Kidney (tissue), 14 donors: Measurements from ENCODE around the gene AIFM3. TPM values are rescaled to one million over a fixed set of nuclear protein-coding genes. Genes with fewer than 3 reads are reported as not detected.

Experiments
- DNase-seq, 5 donors: peaks; one replicate each; pipeline ENCODE4 v3.0.0-alpha.2; 2013 to 2020
- FAIRE-seq: peaks from 2 replicates; lab custom pipeline; 2012; peaks lifted over from hg19 to GRCh38; lab: Jason Lieb, UNC
- H3K27ac ChIP-seq, 2 donors: one replicate each; pipeline ENCODE4 v1.7.0; 2013; ENCODE audit warnings: low read depth in 2 of 2, low read length in 2 of 2, inconsistent platforms in 1 of 2
- H3K27me3 ChIP-seq: one replicate; pipeline ENCODE4 v1.7.1; 2013; ENCODE audit warnings: low read length, inconsistent platforms; ENCODE audit not compliant: control insufficient read depth, insufficient read depth
- H3K36me3 ChIP-seq, 3 donors: one replicate each; pipeline versions ENCODE4 v1.7.0 to v1.7.1; 2013; ENCODE audit warnings: low read length in 3 of 3, control low read depth in 1 of 3, inconsistent platforms in 1 of 3; ENCODE audit not compliant: insufficient read depth in 3 of 3, control insufficient read depth in 2 of 3
- H3K4me1 ChIP-seq, 3 donors: one replicate each; pipeline versions ENCODE4 v1.7.0 to v1.7.1; 2013; ENCODE audit warnings: low read length in 3 of 3, inconsistent platforms in 1 of 3, low read depth in 1 of 3; ENCODE audit not compliant: control insufficient read depth in 2 of 3, insufficient read depth in 2 of 3
- H3K4me3 ChIP-seq, 3 donors: one replicate each; pipeline versions ENCODE4 v1.7.0 to v1.8.1; 2013; ENCODE audit warnings: low read length in 3 of 3, control low read depth in 1 of 3, inconsistent platforms in 1 of 3
- H3K9ac ChIP-seq, 3 donors: one replicate each; pipeline versions ENCODE4 v1.7.0 to v1.7.1; 2013; ENCODE audit warnings: low read length in 3 of 3, control low read depth in 1 of 3, inconsistent platforms in 1 of 3
- H3K9me3 ChIP-seq, 3 donors: one replicate each; pipeline versions ENCODE4 v1.7.0 to v1.7.1; 2013; ENCODE audit warnings: low read length in 3 of 3, control low read depth in 1 of 3, inconsistent platforms in 1 of 3; ENCODE audit not compliant: control insufficient read depth in 2 of 3, insufficient read depth in 1 of 3
- intact Hi-C: fragments of 100-400 bp; cut with DNase I; formaldehyde crosslinking; loops from one replicate; pipeline ENCODE4 v1.11.1; 2022
- polyA plus RNA-seq: library from polyadenylated mRNA; stranded (reverse); fragments of 350-450 nt; fragmentation: Illumina TruSeq; extraction: RNeasy Lipid Tissue Mini Kit (QIAGEN cat#74804); gene quantifications from one replicate; pipeline ENCODE4 v1.2.3, GENCODE V29; 2014; ENCODE audit warnings: low read depth, low replicate concordance; ENCODE audit not compliant: insufficient read depth
- total RNA-seq: library from RNA; stranded (reverse); fragmentation: NEBNext Ultra II Directional; extraction: Animal tissue kit (Norgen Biotek cat#: 25700); gene quantifications from one replicate; pipeline ENCODE4 v1.2.1, GENCODE V29; 2021
- TF ChIP-seq, protein P1 (sequence below): IDR thresholded peaks from 3 replicates; pipeline ENCODE4 v1.5.1; 2012; ENCODE audit warnings: mild to moderate bottlenecking, moderate library complexity, borderline replicate concordance; ENCODE audit not compliant: insufficient read depth; ENCODE audit errors: extremely low read depth
- donor health status: control.
- donor health status: control.
- donor health status: control.
- donor health status: control.
- donor health status: control.
- donor health status: DM: yes; HTN: yes; CAD: no.
- donor health status: Normal renal cell carcinoma (clear cell type).

AIFM3 gene
- total and polyA plus RNA-seq, 2 donors from 2014 or later = 3.1 to 4.4 TPM

DNA sequence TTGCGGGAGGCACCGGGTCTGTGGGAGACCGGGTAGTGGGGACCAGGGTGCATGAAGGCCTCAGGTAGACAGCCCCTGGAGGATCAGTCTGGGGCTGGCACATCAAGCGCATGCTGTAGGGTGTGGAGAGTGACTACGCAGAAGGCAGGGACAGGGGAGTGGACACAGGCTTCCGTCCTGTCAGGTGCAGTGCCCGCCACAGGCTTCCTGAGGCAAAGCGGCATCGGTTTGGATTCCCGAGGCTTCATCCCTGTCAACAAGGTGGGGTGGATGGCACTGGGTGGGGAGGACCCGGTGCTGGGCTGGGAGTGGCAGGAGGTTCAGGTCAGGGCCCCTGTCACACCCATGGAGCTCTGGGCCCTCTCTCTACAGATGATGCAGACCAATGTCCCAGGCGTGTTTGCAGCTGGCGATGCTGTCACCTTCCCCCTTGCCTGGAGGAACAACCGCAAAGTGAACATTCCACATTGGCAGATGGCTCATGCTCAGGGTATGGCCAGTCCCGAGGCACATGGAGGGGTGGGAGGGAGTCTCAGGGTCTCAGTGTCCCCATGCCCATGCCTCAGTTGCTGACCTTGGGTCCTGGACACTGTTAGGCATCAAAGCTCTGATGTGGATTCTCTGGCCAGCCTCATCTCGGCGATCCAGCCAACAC lies 10.6 kb downstream of the AIFM3 start:
- DNase-seq = peak in 1 of 5 donors; percentile 66
- TF ChIP-seq, protein P1, sequence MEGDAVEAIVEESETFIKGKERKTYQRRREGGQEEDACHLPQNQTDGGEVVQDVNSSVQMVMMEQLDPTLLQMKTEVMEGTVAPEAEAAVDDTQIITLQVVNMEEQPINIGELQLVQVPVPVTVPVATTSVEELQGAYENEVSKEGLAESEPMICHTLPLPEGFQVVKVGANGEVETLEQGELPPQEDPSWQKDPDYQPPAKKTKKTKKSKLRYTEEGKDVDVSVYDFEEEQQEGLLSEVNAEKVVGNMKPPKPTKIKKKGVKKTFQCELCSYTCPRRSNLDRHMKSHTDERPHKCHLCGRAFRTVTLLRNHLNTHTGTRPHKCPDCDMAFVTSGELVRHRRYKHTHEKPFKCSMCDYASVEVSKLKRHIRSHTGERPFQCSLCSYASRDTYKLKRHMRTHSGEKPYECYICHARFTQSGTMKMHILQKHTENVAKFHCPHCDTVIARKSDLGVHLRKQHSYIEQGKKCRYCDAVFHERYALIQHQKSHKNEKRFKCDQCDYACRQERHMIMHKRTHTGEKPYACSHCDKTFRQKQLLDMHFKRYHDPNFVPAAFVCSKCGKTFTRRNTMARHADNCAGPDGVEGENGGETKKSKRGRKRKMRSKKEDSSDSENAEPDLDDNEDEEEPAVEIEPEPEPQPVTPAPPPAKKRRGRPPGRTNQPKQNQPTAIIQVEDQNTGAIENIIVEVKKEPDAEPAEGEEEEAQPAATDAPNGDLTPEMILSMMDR = no peak
- H3K4me1 ChIP-seq = peaks cover 0 to 22% (median 21%) of the 10 kb centered on the region in 3 donors
- H3K9ac ChIP-seq = no peak overlapping the region
- H3K27me3 ChIP-seq = no peaks in the 10 kb centered on the region
- H3K9me3 ChIP-seq = no peaks in the 10 kb centered on the region
- FAIRE-seq = no peak
- no peak overlapping the region for H3K4me3 ChIP-seq
- no peaks in the 10 kb centered on the region for H3K36me3 ChIP-seq
- H3K27ac ChIP-seq = no peak overlapping the region
- intact Hi-C loops = no loop called here

DNA sequence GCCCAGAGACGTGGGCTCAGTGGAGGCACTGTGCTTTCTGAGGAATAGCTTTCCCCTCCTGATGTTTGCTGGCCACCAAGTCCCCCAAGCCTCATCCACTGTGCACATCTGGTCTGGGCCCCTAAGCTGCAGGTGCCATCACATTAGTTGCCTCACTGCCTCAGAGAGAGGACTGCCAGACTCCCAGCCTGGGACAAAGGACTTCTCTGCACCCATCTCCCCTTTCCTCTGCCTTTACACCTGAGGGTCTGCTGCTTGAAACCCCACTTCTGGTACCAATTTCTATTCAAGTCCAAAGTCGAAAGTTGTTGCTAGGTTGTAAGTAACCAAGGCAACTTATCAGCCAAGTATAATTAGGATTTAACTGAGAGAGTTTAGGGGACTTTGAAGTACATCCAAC lies 11.4 kb downstream of the AIFM3 start:
- intact Hi-C loops = no loop called here
- no peak for DNase-seq
- TF ChIP-seq, protein P1 = no peak
- Histone ChIP-seq H3K27me3 (no peaks in the 10 kb centered on the region), H3K36me3 (no peaks in the 10 kb centered on the region), H3K27ac (no peak overlapping the region), H3K9ac (no peak overlapping the region), H3K4me3 (no peak overlapping the region), H3K9me3 (no peaks in the 10 kb centered on the region), H3K4me1 (peaks cover 0 to 29% (median 27%) of the 10 kb centered on the region in 3 donors)
- FAIRE-seq = no peak

DNA sequence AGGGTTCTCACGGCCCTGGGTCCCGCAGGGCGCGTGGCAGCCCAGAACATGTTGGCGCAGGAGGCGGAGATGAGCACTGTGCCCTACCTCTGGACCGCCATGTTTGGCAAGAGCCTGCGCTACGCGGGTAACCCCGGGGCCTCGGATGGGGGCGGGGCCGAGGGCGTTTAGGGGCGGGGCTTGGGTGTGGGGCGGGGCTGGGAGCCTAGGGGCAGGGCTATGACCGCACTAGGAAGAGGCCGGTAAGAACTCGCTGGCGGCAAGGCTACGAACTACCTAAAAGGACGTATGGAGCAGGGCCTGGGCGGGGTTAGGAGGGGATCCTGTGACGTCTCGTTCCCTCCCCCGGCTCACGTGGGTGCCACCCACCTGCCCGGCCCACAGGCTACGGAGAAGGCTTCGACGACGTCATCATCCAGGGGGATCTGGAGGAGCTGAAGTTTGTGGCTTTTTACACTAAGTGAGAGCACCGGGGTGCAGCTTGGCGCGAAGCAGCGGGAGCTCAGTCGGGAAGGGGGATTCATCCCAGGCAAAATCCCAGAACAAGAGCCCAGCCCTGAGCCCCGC lies 12.3 kb downstream of the AIFM3 start:
- Histone ChIP-seq H3K27ac (no peak overlapping the region), H3K4me3 (peak overlapping the region in 2 of 3 donors; percentile 33 to 48), H3K27me3 (no peaks in the 10 kb centered on the region), H3K9ac (peak overlapping the region in 1 of 3 donors; percentile 73), H3K4me1 (peaks cover 0 to 29% (median 27%) of the 10 kb centered on the region in 3 donors), H3K9me3 (no peaks in the 10 kb centered on the region), H3K36me3 (peaks cover 0 to 3% (median 0%) of the 10 kb centered on the region in 3 donors)
- DNase-seq (peak; percentile 89 to 94 (median 91)), FAIRE-seq (no peak)
- intact Hi-C loops = no loop called here
- TF ChIP-seq, protein P1 = no peak
